GM18861 (cell line): Measurements from ENCODE around the gene IL15RA.

Source experiments
- ATAC-seq: cut with Tn5 transposase; IDR thresholded peaks from one replicate; pipeline ENCODE4 v1.9.1; 2021; ENCODE audit not compliant: unreplicated experiment

The IL15RA gene

GRCh38 chr10:5977471-5978229, at the start of gene IL15RA:
Gene IL15RA (minus strand): TSS chr10:5977543. CDS start chr10:5977492, 51 bp downstream.
- ATAC-seq = peak; percentile 49

GRCh38 chr10:6025683-6026255, 48.4 kb upstream of the IL15RA start:
- ATAC-seq = no peak

- no peak for ATAC-seq
Observed at GRCh38 chr10:6024334-6024682, 47.0 kb upstream of the IL15RA start.

GRCh38 chr10:6023661-6024333, 46.5 kb upstream of the IL15RA start:
- ATAC-seq = no peak

- no peak for ATAC-seq
Observed at GRCh38 chr10:6022660-6023059, 45.3 kb upstream of the IL15RA start.

GRCh38 chr10:6020826-6021225, 43.5 kb upstream of the IL15RA start:
- no peak for ATAC-seq

- no peak for ATAC-seq
Observed at GRCh38 chr10:6019796-6020195, 42.5 kb upstream of the IL15RA start.

GRCh38 chr10:6019010-6019782, 41.9 kb upstream of the IL15RA start:
- ATAC-seq = no peak

- no peak for ATAC-seq
Observed at GRCh38 chr10:6018422-6018821, 41.1 kb upstream of the IL15RA start.

GRCh38 chr10:6017781-6018354, 40.5 kb upstream of the IL15RA start:
- ATAC-seq = no peak

GRCh38 chr10:6014241-6014761, 37.0 kb upstream of the IL15RA start:
- ATAC-seq = peak; percentile 68

GRCh38 chr10:6013413-6014192, 36.3 kb upstream of the IL15RA start:
- ATAC-seq = no peak

- no peak for ATAC-seq
Observed at GRCh38 chr10:6012121-6012905, 35.0 kb upstream of the IL15RA start.

- no peak for ATAC-seq
Observed at GRCh38 chr10:6011558-6011957, 34.2 kb upstream of the IL15RA start.

- no peak for ATAC-seq
Observed at GRCh38 chr10:6010569-6010968, 33.2 kb upstream of the IL15RA start.

- ATAC-seq = no peak
Observed at GRCh38 chr10:6009961-6010360, 32.6 kb upstream of the IL15RA start.

GRCh38 chr10:6009150-6009549, 31.8 kb upstream of the IL15RA start:
- no peak for ATAC-seq

GRCh38 chr10:6008497-6009142, 31.3 kb upstream of the IL15RA start:
- no peak for ATAC-seq

GRCh38 chr10:6006991-6007390, 29.6 kb upstream of the IL15RA start:
- no peak for ATAC-seq
